ENCODE data around the gene S1PR3. TPM values are rescaled to one million over a fixed set of nuclear protein-coding genes. Genes with fewer than 3 reads are reported as not detected.

The S1PR3 gene
- total RNA-seq, 1 experiment from 2014 or later: 23.3 TPM

- Histone ChIP-seq H3K4me1 (replicated peaks; ENCODE audit: insufficient read depth) (peaks cover 42% of the 10 kb centered on the region), H3K27ac (peak overlapping the region; percentile 70), H3K79me2 (ENCODE audit: low read depth) (no peaks in the 10 kb centered on the region), H3K4me3 (no peak overlapping the region; the same call in 1 of the 2 replicates), H3K4me2 (peak overlapping the region; percentile 70), H3K9me2 (ENCODE audit: insufficient read depth) (no peaks in the 10 kb centered on the region), H4K20me1 (ENCODE audit: insufficient read depth) (no peaks in the 10 kb centered on the region), H3K27me3 (ENCODE audit: insufficient read depth, low read depth) (no peaks in the 10 kb centered on the region), H3F3A (ENCODE audit: insufficient read depth, low read depth) (peaks cover 30% of the 10 kb centered on the region), H2AFZ (no peak overlapping the region), H3K9me3 (ENCODE audit: insufficient read depth, low read depth) (no peaks in the 10 kb centered on the region), H3K36me3 (ENCODE audit: low read depth) (no peaks in the 10 kb centered on the region)
- intact Hi-C loops (cut with micrococcal nuclease; ENCODE audit: unreplicated experiment): loop anchor here (5.0 kb wide), 2 partner anchors 132 to 257 kb away; no protein-coding TSS in a partner anchor
- BruUV-seq (replicated peaks): no TSS peak
- ChIA-PET POLR2A (ENCODE audit: unreplicated experiment) (interaction anchor here (0.5 to 0.8 kb wide), 4 partner anchors 43 to 252 kb away, joined by 3 to 11 read pairs (median 4); no protein-coding TSS in a partner anchor), CTCF (no interaction called here)
- no peak for TF ChIP-seq CTCF (conservative IDR thresholded peaks at IDR 0.05)
- TF ChIP-seq EZH2 (IDR thresholded peaks at IDR 0.05; ENCODE audit: low read depth): no peak
- peak in 1 of 2 experiments; percentile 47 for DNase-seq
Observed at GRCh38 chr9:89020754-89021153, 29.5 kb downstream of the S1PR3 start.

- no peaks in the 10 kb centered on the region; the same call in 1 of the 2 replicates for H3K9me3 ChIP-seq (ENCODE audit: insufficient read depth, low read depth)
- H2AFZ ChIP-seq: no peak overlapping the region; the same call in 1 of the 2 replicates
- TSS peak; percentile 98 for BruUV-seq (replicated peaks)
- no peaks in the 10 kb centered on the region for H4K20me1 ChIP-seq (ENCODE audit: insufficient read depth)
- peaks cover 42% of the 10 kb centered on the region for H3K4me1 ChIP-seq (replicated peaks; ENCODE audit: insufficient read depth)
- H3K27me3 ChIP-seq (ENCODE audit: insufficient read depth, low read depth): no peaks in the 10 kb centered on the region
- peak overlapping the region; percentile 70 for H3K4me2 ChIP-seq
- intact Hi-C loops (cut with micrococcal nuclease; ENCODE audit: unreplicated experiment): loop anchor here (5.0 kb wide), 2 partner anchors 131 to 256 kb away; no protein-coding TSS in a partner anchor
- peak overlapping the region; percentile 12; the same call in 1 of the 2 replicates for H3K4me3 ChIP-seq
- ChIA-PET POLR2A (ENCODE audit: unreplicated experiment) (interaction anchor here (0.5 to 0.8 kb wide), 4 partner anchors 42 to 252 kb away, joined by 3 to 11 read pairs (median 4); no protein-coding TSS in a partner anchor), CTCF (no interaction called here)
- no peaks in the 10 kb centered on the region for H3K9me2 ChIP-seq (ENCODE audit: insufficient read depth)
- DNase-seq: peak; percentile 82 to 85
- peak overlapping the region; percentile 70 for H3K27ac ChIP-seq
- TF ChIP-seq CTCF (conservative IDR thresholded peaks at IDR 0.05) (no peak), EZH2 (IDR thresholded peaks at IDR 0.05; ENCODE audit: low read depth) (no peak)
- H3K36me3 ChIP-seq (ENCODE audit: low read depth): no peaks in the 10 kb centered on the region
- H3F3A ChIP-seq (ENCODE audit: insufficient read depth, low read depth): peaks cover 30% of the 10 kb centered on the region
- no peaks in the 10 kb centered on the region for H3K79me2 ChIP-seq (ENCODE audit: low read depth)
Observed at GRCh38 chr9:89021154-89021803, 30.0 kb downstream of the S1PR3 start.

GRCh38 chr9:89022001-89022759 lies 30.9 kb downstream of the S1PR3 start:
- no peak for TF ChIP-seq CTCF (conservative IDR thresholded peaks at IDR 0.05)
- TF ChIP-seq EZH2 (IDR thresholded peaks at IDR 0.05; ENCODE audit: low read depth): no peak
- peak; percentile 93 to 95 for DNase-seq
- peak overlapping the region; percentile 70 for H3K27ac ChIP-seq
- no peaks in the 10 kb centered on the region for H3K27me3 ChIP-seq (ENCODE audit: insufficient read depth, low read depth)
- no peaks in the 10 kb centered on the region for H3K36me3 ChIP-seq (ENCODE audit: low read depth)
- peaks cover 42% of the 10 kb centered on the region for H3K4me1 ChIP-seq (replicated peaks; ENCODE audit: insufficient read depth)
- peak overlapping the region; percentile 70 for H3K4me2 ChIP-seq
- no peaks in the 10 kb centered on the region for H4K20me1 ChIP-seq (ENCODE audit: insufficient read depth)
- intact Hi-C loops (cut with micrococcal nuclease; ENCODE audit: unreplicated experiment): loop anchor here (1.0 to 5.0 kb wide), 6 partner anchors 116 to 297 kb away; partner anchors contain the start of genes CKS2 and SECISBP2
- no peak overlapping the region; the same call in 1 of the 2 replicates for H2AFZ ChIP-seq
- peak overlapping the region; percentile 5; the same call in 1 of the 2 replicates for H3K4me3 ChIP-seq
- H3K9me3 ChIP-seq (ENCODE audit: insufficient read depth, low read depth): no peaks in the 10 kb centered on the region; the same call in 1 of the 2 replicates
- no peaks in the 10 kb centered on the region for H3K79me2 ChIP-seq (ENCODE audit: low read depth)
- peaks cover 34% of the 10 kb centered on the region for H3F3A ChIP-seq (ENCODE audit: insufficient read depth, low read depth)
- TSS peak; percentile 63 for BruUV-seq (replicated peaks)
- ChIA-PET CTCF (interaction anchor here (0.5 to 1.0 kb wide), 3 partner anchors 11 to 315 kb away, joined by 4 to 14 read pairs (median 11); no protein-coding TSS in a partner anchor), POLR2A (ENCODE audit: unreplicated experiment) (interaction anchor here (0.6 kb wide), 2 partner anchors 132 to 384 kb away, joined by 3 to 5 read pairs; no protein-coding TSS in a partner anchor)
- H3K9me2 ChIP-seq (ENCODE audit: insufficient read depth): no peaks in the 10 kb centered on the region

Measured in PC-9 (cell line).